Mammary epithelial cell (primary cell): ENCODE data around the gene FFAR1.

ENCODE experiments used
- CTCF ChIP-seq, 2 donors: IDR thresholded peaks in 1 of 2; conservative IDR thresholded peaks in 1 of 2; 2 replicates each; pipeline ENCODE4 v1.5.1; 2011 to 2012; ENCODE audit warnings: inconsistent platforms in 2 of 2, low read length in 2 of 2, mild to moderate bottlenecking in 2 of 2, control low read depth in 1 of 2, low read depth in 1 of 2; ENCODE audit not compliant: insufficient read depth in 1 of 2; ENCODE audit errors: extremely low read depth in 1 of 2
- EZH2 ChIP-seq: IDR thresholded peaks from 2 replicates; pipeline ENCODE4 v1.6.1; 2012; ENCODE audit warnings: low read length, inconsistent platforms, borderline replicate concordance

- TF ChIP-seq EZH2, result no peak
- peak; percentile 21 to 31 for TF ChIP-seq CTCF (conservative IDR thresholded peaks at IDR 0.05 in 1 of 2, IDR thresholded peaks at IDR 0.05 in 1 of 2; ENCODE audit: extremely low read depth in 1 of 2, insufficient read depth in 1 of 2, low read depth in 1 of 2, low read length in 2 of 2)
Observed at GRCh38 chr19:35306473-35307246, 41.0 kb upstream of the FFAR1 start.
